GM12892 (cell line): Measurements from ENCODE around the gene KCTD1.

Experiments
- POLR2A ChIP-seq: IDR thresholded peaks from 2 replicates; pipeline ENCODE4 v1.6.1; 2011; ENCODE audit warnings: low read depth, low read length, control low read depth
- POLR2AphosphoS5 ChIP-seq: IDR thresholded peaks from 2 replicates; pipeline ENCODE4 v1.6.1; 2011; ENCODE audit warnings: low read depth, low read length, control low read depth
- TAF1 ChIP-seq: IDR thresholded peaks from 2 replicates; pipeline ENCODE4 v1.6.1; 2011; ENCODE audit warnings: low read depth, mild to moderate bottlenecking, control low read depth, low read length, borderline replicate concordance

DNA sequence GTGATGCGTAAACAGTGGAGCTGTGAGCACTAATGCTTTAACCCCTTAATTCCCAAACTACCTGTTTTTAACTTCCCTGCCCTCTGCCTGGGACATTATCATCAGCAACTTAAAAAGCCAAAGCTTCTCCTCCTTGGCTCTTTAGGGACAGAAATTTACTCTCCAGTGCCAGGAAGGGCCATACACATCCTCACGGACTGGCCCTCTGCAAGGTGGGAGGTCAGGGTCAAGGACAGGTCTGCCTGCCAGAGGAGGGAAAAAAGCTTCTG is 21.5 kb downstream of the KCTD1 start:
- TF ChIP-seq POLR2A (no peak), TAF1 (no peak), POLR2AphosphoS5 (no peak)
